IgD-negative memory B cell (primary cell): Measurements from ENCODE around the gene RXFP2. TPM values are rescaled to one million over a fixed set of nuclear protein-coding genes. Genes with fewer than 3 reads are reported as not detected.

ENCODE experiments used
- H3K27ac Mint-ChIP-seq, 3 donors: one replicate each; pipeline ENCODE4 v1.8.0; 2020 to 2022; ENCODE audit warnings: mild to moderate bottlenecking in 3 of 3, mixed read lengths in 3 of 3, moderate library complexity in 1 of 3
- H3K27me3 Mint-ChIP-seq: one replicate; pipeline ENCODE4 v1.8.0; 2021; ENCODE audit warnings: mixed read lengths
- H3K36me3 Mint-ChIP-seq: one replicate; pipeline ENCODE4 v1.8.0; 2020; ENCODE audit warnings: mild to moderate bottlenecking, mixed read lengths
- H3K4me1 Mint-ChIP-seq, 3 donors: one replicate each; pipeline ENCODE4 v1.8.0; 2020 to 2022; ENCODE audit warnings: mixed read lengths in 3 of 3, mild to moderate bottlenecking in 1 of 3
- H3K4me3 Mint-ChIP-seq, 4 donors: one replicate each; pipeline ENCODE4 v1.8.0; 2020 to 2022; ENCODE audit warnings: mild to moderate bottlenecking in 4 of 4, mixed read lengths in 4 of 4, moderate library complexity in 3 of 4
- H3K9me3 Mint-ChIP-seq, 3 donors: one replicate each; pipeline ENCODE4 v1.8.0; 2020 to 2021; ENCODE audit warnings: mixed read lengths in 3 of 3, mild to moderate bottlenecking in 1 of 3
- polyA plus RNA-seq: library from polyadenylated mRNA; unstranded; fragments of 300-500 nt; fragmentation: Illumina TruSeq; gene quantifications from one replicate; pipeline ENCODE4 v1.2.3, GENCODE V29; 2021

The RXFP2 gene
- polyA plus RNA-seq, 1 donor from 2014 or later = not detected

- Mint-ChIP-seq H3K27me3 (peaks cover 9% of the 10 kb centered on the region), H3K4me1 (no peaks in the 10 kb centered on the region), H3K36me3 (no peaks in the 10 kb centered on the region), H3K9me3 (no peaks in the 10 kb centered on the region), H3K27ac (no peak overlapping the region), H3K4me3 (no peak overlapping the region)
Measured at GRCh38 chr13:31749929-31750328, 10.6 kb downstream of the RXFP2 start.

- Mint-ChIP-seq H3K27me3 (peaks cover 10% of the 10 kb centered on the region), H3K4me3 (no peak overlapping the region), H3K9me3 (no peaks in the 10 kb centered on the region), H3K4me1 (no peaks in the 10 kb centered on the region), H3K27ac (no peak overlapping the region), H3K36me3 (no peaks in the 10 kb centered on the region)
Measured at GRCh38 chr13:31755211-31755610, 15.9 kb downstream of the RXFP2 start.

GRCh38 chr13:31755803-31756212 lies 16.5 kb downstream of the RXFP2 start:
- H3K27me3 Mint-ChIP-seq = peaks cover 6% of the 10 kb centered on the region
- H3K36me3 Mint-ChIP-seq = no peaks in the 10 kb centered on the region
- H3K4me3 Mint-ChIP-seq = no peak overlapping the region
- no peaks in the 10 kb centered on the region for H3K4me1 Mint-ChIP-seq
- peak overlapping the region in 1 of 3 donors; percentile 24 for H3K27ac Mint-ChIP-seq
- no peaks in the 10 kb centered on the region for H3K9me3 Mint-ChIP-seq

GRCh38 chr13:31756346-31756745 lies 17.0 kb downstream of the RXFP2 start:
- Mint-ChIP-seq H3K27me3 (peaks cover 6% of the 10 kb centered on the region), H3K4me1 (no peaks in the 10 kb centered on the region), H3K36me3 (no peaks in the 10 kb centered on the region), H3K9me3 (no peaks in the 10 kb centered on the region), H3K27ac (peak overlapping the region in 1 of 3 donors; percentile 24), H3K4me3 (no peak overlapping the region)

GRCh38 chr13:31761951-31762350 lies 22.6 kb downstream of the RXFP2 start:
- Mint-ChIP-seq H3K36me3 (no peaks in the 10 kb centered on the region), H3K27ac (no peak overlapping the region), H3K4me3 (no peak overlapping the region), H3K9me3 (peaks cover 0 to 1% (median 0%) of the 10 kb centered on the region in 3 donors), H3K27me3 (peaks cover 3% of the 10 kb centered on the region), H3K4me1 (peaks cover 0 to 1% (median 0%) of the 10 kb centered on the region in 3 donors)

GRCh38 chr13:31764556-31764955 lies 25.2 kb downstream of the RXFP2 start:
- peaks cover 3% of the 10 kb centered on the region for H3K27me3 Mint-ChIP-seq
- H3K36me3 Mint-ChIP-seq = no peaks in the 10 kb centered on the region
- H3K9me3 Mint-ChIP-seq = peaks cover 0 to 1% (median 0%) of the 10 kb centered on the region in 3 donors
- peaks cover 0 to 1% (median 0%) of the 10 kb centered on the region in 3 donors for H3K4me1 Mint-ChIP-seq
- H3K27ac Mint-ChIP-seq = no peak overlapping the region
- H3K4me3 Mint-ChIP-seq = no peak overlapping the region

- no peaks in the 10 kb centered on the region for H3K36me3 Mint-ChIP-seq
- H3K27ac Mint-ChIP-seq = no peak overlapping the region
- peaks cover 0 to 1% (median 0%) of the 10 kb centered on the region in 3 donors for H3K4me1 Mint-ChIP-seq
- peaks cover 0 to 1% (median 0%) of the 10 kb centered on the region in 3 donors for H3K9me3 Mint-ChIP-seq
- no peaks in the 10 kb centered on the region for H3K27me3 Mint-ChIP-seq
- no peak overlapping the region for H3K4me3 Mint-ChIP-seq
Measured at GRCh38 chr13:31765138-31765785, 25.9 kb downstream of the RXFP2 start.

GRCh38 chr13:31767175-31767900 lies 28.0 kb downstream of the RXFP2 start:
- Mint-ChIP-seq H3K27ac (no peak overlapping the region), H3K9me3 (no peaks in the 10 kb centered on the region), H3K36me3 (no peaks in the 10 kb centered on the region), H3K27me3 (no peaks in the 10 kb centered on the region), H3K4me3 (no peak overlapping the region), H3K4me1 (no peaks in the 10 kb centered on the region)

- Mint-ChIP-seq H3K4me3 (no peak overlapping the region), H3K36me3 (no peaks in the 10 kb centered on the region), H3K4me1 (peaks cover 0 to 5% (median 3%) of the 10 kb centered on the region in 3 donors), H3K27me3 (no peaks in the 10 kb centered on the region), H3K27ac (no peak overlapping the region), H3K9me3 (no peaks in the 10 kb centered on the region)
Measured at GRCh38 chr13:31768351-31768750, 29.0 kb downstream of the RXFP2 start.

- Mint-ChIP-seq H3K4me1 (peaks cover 3 to 9% (median 8%) of the 10 kb centered on the region in 3 donors), H3K27ac (no peak overlapping the region), H3K36me3 (no peaks in the 10 kb centered on the region), H3K27me3 (no peaks in the 10 kb centered on the region), H3K9me3 (no peaks in the 10 kb centered on the region), H3K4me3 (no peak overlapping the region)
Measured at GRCh38 chr13:31769575-31769974, 30.2 kb downstream of the RXFP2 start.

GRCh38 chr13:31772231-31772630 lies 32.9 kb downstream of the RXFP2 start:
- Mint-ChIP-seq H3K27ac (no peak overlapping the region), H3K27me3 (peaks cover 2% of the 10 kb centered on the region), H3K4me3 (no peak overlapping the region), H3K4me1 (peaks cover 3 to 9% (median 8%) of the 10 kb centered on the region in 3 donors), H3K36me3 (no peaks in the 10 kb centered on the region), H3K9me3 (no peaks in the 10 kb centered on the region)

- H3K9me3 Mint-ChIP-seq = no peaks in the 10 kb centered on the region
- peaks cover 3 to 9% (median 8%) of the 10 kb centered on the region in 3 donors for H3K4me1 Mint-ChIP-seq
- no peak overlapping the region for H3K27ac Mint-ChIP-seq
- H3K4me3 Mint-ChIP-seq = peak overlapping the region in 2 of 4 donors; percentile 1 to 10
- peaks cover 2% of the 10 kb centered on the region for H3K27me3 Mint-ChIP-seq
- H3K36me3 Mint-ChIP-seq = no peaks in the 10 kb centered on the region
Measured at GRCh38 chr13:31773538-31773937, 34.2 kb downstream of the RXFP2 start.

GRCh38 chr13:31774186-31774750 lies 34.9 kb downstream of the RXFP2 start:
- Mint-ChIP-seq H3K27ac (no peak overlapping the region), H3K4me3 (no peak overlapping the region), H3K36me3 (no peaks in the 10 kb centered on the region), H3K9me3 (no peaks in the 10 kb centered on the region), H3K27me3 (peaks cover 2% of the 10 kb centered on the region), H3K4me1 (peaks cover 3 to 9% (median 8%) of the 10 kb centered on the region in 3 donors)

GRCh38 chr13:31775148-31775547 lies 35.8 kb downstream of the RXFP2 start:
- Mint-ChIP-seq H3K27me3 (peaks cover 4% of the 10 kb centered on the region), H3K4me1 (peaks cover 3 to 9% (median 8%) of the 10 kb centered on the region in 3 donors), H3K36me3 (no peaks in the 10 kb centered on the region), H3K4me3 (no peak overlapping the region), H3K9me3 (no peaks in the 10 kb centered on the region), H3K27ac (no peak overlapping the region)

GRCh38 chr13:31775686-31776085 lies 36.4 kb downstream of the RXFP2 start:
- no peak overlapping the region for H3K27ac Mint-ChIP-seq
- H3K9me3 Mint-ChIP-seq = no peaks in the 10 kb centered on the region
- no peaks in the 10 kb centered on the region for H3K36me3 Mint-ChIP-seq
- H3K4me1 Mint-ChIP-seq = peaks cover 3 to 9% (median 8%) of the 10 kb centered on the region in 3 donors
- H3K4me3 Mint-ChIP-seq = no peak overlapping the region
- peaks cover 4% of the 10 kb centered on the region for H3K27me3 Mint-ChIP-seq
